Neural cell (in vitro differentiated cells): Measurements from ENCODE around the gene ADAMTS16.

Experiments used
- EP300 ChIP-seq: fragments of 450-650 bp; conservative IDR thresholded peaks from 2 replicates; pipeline ENCODE4 v1.6.1; 2014; ENCODE audit warnings: antibody characterized with exemption, mild to moderate bottlenecking, moderate library complexity; ENCODE audit not compliant: poor library complexity, severe bottlenecking
- EZH2 ChIP-seq: fragments of 200-600, 300-800 bp; shearing (Covaris generic), sonication (generic); IDR thresholded peaks from 2 replicates; pipeline ENCODE4 v1.6.1; 2014; ENCODE audit warnings: antibody characterized with exemption, low read length, borderline replicate concordance, mild to moderate bottlenecking; ENCODE audit not compliant: insufficient read depth, poor library complexity, severe bottlenecking
- MXI1 ChIP-seq: fragments of 450-650 bp; conservative IDR thresholded peaks from 2 replicates; pipeline ENCODE4 v1.6.1; 2014; ENCODE audit warnings: antibody characterized with exemption, mild to moderate bottlenecking; ENCODE audit not compliant: poor library complexity, severe bottlenecking
- RAD21 ChIP-seq: fragments of 450-650 bp; conservative IDR thresholded peaks from 2 replicates; pipeline ENCODE4 v1.6.1; 2014; ENCODE audit warnings: antibody characterized with exemption, mild to moderate bottlenecking, moderate library complexity
- SMC3 ChIP-seq: fragments of 450-650 bp; conservative IDR thresholded peaks from 2 replicates; pipeline ENCODE4 v1.6.1; 2014; ENCODE audit warnings: antibody characterized with exemption, mild to moderate bottlenecking, moderate library complexity; ENCODE audit not compliant: poor library complexity
- TAF1 ChIP-seq: IDR thresholded peaks from 2 replicates; pipeline ENCODE4 v1.6.1; 2012; ENCODE audit warnings: low read depth
- TF ChIP-seq, protein P1 (sequence below): fragments of 450-650 bp; IDR thresholded peaks from 2 replicates; pipeline ENCODE4 v1.5.1; 2014; ENCODE audit warnings: antibody characterized with exemption, mild to moderate bottlenecking, moderate library complexity; ENCODE audit not compliant: poor library complexity, severe bottlenecking
- TF ChIP-seq, protein P2 (sequence below): IDR thresholded peaks from 2 replicates; pipeline ENCODE4 v1.6.1; 2012; ENCODE audit warnings: borderline replicate concordance

DNA sequence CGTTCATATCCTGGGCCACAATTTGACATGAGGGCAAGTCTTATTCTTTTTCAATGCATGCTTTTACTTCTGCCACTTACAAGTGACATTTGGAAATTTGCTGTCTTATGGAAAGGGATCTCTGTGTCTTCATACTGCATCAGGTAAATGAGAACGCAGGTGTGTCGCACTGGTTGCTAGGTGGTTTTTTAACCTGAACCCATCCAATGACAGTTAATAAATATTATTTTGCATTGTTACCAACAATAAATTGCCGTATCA lies 1.1 kb downstream of the ADAMTS16 start:
- TF ChIP-seq, protein P1, sequence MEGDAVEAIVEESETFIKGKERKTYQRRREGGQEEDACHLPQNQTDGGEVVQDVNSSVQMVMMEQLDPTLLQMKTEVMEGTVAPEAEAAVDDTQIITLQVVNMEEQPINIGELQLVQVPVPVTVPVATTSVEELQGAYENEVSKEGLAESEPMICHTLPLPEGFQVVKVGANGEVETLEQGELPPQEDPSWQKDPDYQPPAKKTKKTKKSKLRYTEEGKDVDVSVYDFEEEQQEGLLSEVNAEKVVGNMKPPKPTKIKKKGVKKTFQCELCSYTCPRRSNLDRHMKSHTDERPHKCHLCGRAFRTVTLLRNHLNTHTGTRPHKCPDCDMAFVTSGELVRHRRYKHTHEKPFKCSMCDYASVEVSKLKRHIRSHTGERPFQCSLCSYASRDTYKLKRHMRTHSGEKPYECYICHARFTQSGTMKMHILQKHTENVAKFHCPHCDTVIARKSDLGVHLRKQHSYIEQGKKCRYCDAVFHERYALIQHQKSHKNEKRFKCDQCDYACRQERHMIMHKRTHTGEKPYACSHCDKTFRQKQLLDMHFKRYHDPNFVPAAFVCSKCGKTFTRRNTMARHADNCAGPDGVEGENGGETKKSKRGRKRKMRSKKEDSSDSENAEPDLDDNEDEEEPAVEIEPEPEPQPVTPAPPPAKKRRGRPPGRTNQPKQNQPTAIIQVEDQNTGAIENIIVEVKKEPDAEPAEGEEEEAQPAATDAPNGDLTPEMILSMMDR = no peak
- TF ChIP-seq TAF1 (no peak), EZH2 (no peak), EP300 (no peak), RAD21 (no peak), SMC3 (no peak), MXI1 (no peak)
- TF ChIP-seq, protein P2, sequence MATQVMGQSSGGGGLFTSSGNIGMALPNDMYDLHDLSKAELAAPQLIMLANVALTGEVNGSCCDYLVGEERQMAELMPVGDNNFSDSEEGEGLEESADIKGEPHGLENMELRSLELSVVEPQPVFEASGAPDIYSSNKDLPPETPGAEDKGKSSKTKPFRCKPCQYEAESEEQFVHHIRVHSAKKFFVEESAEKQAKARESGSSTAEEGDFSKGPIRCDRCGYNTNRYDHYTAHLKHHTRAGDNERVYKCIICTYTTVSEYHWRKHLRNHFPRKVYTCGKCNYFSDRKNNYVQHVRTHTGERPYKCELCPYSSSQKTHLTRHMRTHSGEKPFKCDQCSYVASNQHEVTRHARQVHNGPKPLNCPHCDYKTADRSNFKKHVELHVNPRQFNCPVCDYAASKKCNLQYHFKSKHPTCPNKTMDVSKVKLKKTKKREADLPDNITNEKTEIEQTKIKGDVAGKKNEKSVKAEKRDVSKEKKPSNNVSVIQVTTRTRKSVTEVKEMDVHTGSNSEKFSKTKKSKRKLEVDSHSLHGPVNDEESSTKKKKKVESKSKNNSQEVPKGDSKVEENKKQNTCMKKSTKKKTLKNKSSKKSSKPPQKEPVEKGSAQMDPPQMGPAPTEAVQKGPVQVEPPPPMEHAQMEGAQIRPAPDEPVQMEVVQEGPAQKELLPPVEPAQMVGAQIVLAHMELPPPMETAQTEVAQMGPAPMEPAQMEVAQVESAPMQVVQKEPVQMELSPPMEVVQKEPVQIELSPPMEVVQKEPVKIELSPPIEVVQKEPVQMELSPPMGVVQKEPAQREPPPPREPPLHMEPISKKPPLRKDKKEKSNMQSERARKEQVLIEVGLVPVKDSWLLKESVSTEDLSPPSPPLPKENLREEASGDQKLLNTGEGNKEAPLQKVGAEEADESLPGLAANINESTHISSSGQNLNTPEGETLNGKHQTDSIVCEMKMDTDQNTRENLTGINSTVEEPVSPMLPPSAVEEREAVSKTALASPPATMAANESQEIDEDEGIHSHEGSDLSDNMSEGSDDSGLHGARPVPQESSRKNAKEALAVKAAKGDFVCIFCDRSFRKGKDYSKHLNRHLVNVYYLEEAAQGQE = no peak
